ENCODE measurements around the gene GZMM. TPM values are rescaled to one million over a fixed set of nuclear protein-coding genes. Genes with fewer than 3 reads are reported as not detected.

Gene GZMM
- total RNA-seq, 4 donors from 2014 or later: 0.50 to 0.58 TPM; not detected in 2

GRCh38 chr19:581399-582111 is 37.7 kb downstream of the GZMM start:
- Histone ChIP-seq H3K27me3 (peaks cover 0 to 30% (median 0%) of the 10 kb centered on the region in 4 donors), H3K4me3 (no peak overlapping the region), H3K9me3 (no peaks in the 10 kb centered on the region), H3K4me1 (peaks cover 8 to 23% (median 21%) of the 10 kb centered on the region in 4 donors), H3K27ac (replicated peaks in 1 of 4) (no peak overlapping the region), H3K36me3 (peaks cover 34 to 62% (median 56%) of the 10 kb centered on the region in 4 donors)
- 91% methylated on average over 8 of the region's 40 CpGs for WGBS
- no peak for DNase-seq (ENCODE audit: extremely low spot score)
- intact Hi-C loops (cut with DNase I): no loop called here
- TF ChIP-seq EP300 (IDR thresholded peaks at IDR 0.05) (no peak), POLR2AphosphoS5 (IDR thresholded peaks at IDR 0.05) (no peak), POLR2A (IDR thresholded peaks at IDR 0.05; ENCODE audit: low read depth) (no peak)
- TF ChIP-seq, protein P1, sequence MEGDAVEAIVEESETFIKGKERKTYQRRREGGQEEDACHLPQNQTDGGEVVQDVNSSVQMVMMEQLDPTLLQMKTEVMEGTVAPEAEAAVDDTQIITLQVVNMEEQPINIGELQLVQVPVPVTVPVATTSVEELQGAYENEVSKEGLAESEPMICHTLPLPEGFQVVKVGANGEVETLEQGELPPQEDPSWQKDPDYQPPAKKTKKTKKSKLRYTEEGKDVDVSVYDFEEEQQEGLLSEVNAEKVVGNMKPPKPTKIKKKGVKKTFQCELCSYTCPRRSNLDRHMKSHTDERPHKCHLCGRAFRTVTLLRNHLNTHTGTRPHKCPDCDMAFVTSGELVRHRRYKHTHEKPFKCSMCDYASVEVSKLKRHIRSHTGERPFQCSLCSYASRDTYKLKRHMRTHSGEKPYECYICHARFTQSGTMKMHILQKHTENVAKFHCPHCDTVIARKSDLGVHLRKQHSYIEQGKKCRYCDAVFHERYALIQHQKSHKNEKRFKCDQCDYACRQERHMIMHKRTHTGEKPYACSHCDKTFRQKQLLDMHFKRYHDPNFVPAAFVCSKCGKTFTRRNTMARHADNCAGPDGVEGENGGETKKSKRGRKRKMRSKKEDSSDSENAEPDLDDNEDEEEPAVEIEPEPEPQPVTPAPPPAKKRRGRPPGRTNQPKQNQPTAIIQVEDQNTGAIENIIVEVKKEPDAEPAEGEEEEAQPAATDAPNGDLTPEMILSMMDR (IDR thresholded peaks at IDR 0.05): no peak

GRCh38 chr19:582497-583197 is 38.8 kb downstream of the GZMM start:
- no peak overlapping the region for H3K4me3 ChIP-seq
- DNase-seq (ENCODE audit: extremely low spot score): no peak
- H3K36me3 ChIP-seq: peaks cover 34 to 59% (median 53%) of the 10 kb centered on the region in 4 donors
- H3K27me3 ChIP-seq: peaks cover 0 to 41% (median 0%) of the 10 kb centered on the region in 4 donors
- 83% methylated on average over 29 of the region's 31 CpGs for WGBS
- TF ChIP-seq POLR2AphosphoS5 (IDR thresholded peaks at IDR 0.05) (no peak), EP300 (IDR thresholded peaks at IDR 0.05) (no peak), POLR2A (IDR thresholded peaks at IDR 0.05; ENCODE audit: low read depth) (no peak)
- TF ChIP-seq, protein P1 (IDR thresholded peaks at IDR 0.05): no peak
- no peaks in the 10 kb centered on the region for H3K9me3 ChIP-seq
- intact Hi-C loops (cut with DNase I): no loop called here
- peaks cover under 1 to 17% (median 11%) of the 10 kb centered on the region in 4 donors for H3K4me1 ChIP-seq
- no peak overlapping the region for H3K27ac ChIP-seq (replicated peaks in 1 of 4)

GRCh38 chr19:583198-583967 is 39.5 kb downstream of the GZMM start:
- no peak for DNase-seq (ENCODE audit: extremely low spot score)
- WGBS: 88% methylated on average over 12 of the region's 27 CpGs
- intact Hi-C loops (cut with DNase I): no loop called here
- Histone ChIP-seq H3K27ac (replicated peaks in 1 of 4) (no peak overlapping the region), H3K4me1 (peaks cover 8 to 19% (median 13%) of the 10 kb centered on the region in 4 donors), H3K4me3 (no peak overlapping the region), H3K9me3 (no peaks in the 10 kb centered on the region), H3K36me3 (peaks cover 34 to 52% (median 46%) of the 10 kb centered on the region in 4 donors), H3K27me3 (peaks cover 0 to 48% (median 5%) of the 10 kb centered on the region in 4 donors)
- TF ChIP-seq, protein P1 (IDR thresholded peaks at IDR 0.05): no peak
- TF ChIP-seq POLR2A (IDR thresholded peaks at IDR 0.05; ENCODE audit: low read depth): no peak
- TF ChIP-seq POLR2AphosphoS5 (IDR thresholded peaks at IDR 0.05): no peak
- TF ChIP-seq EP300 (IDR thresholded peaks at IDR 0.05): no peak

DNA sequence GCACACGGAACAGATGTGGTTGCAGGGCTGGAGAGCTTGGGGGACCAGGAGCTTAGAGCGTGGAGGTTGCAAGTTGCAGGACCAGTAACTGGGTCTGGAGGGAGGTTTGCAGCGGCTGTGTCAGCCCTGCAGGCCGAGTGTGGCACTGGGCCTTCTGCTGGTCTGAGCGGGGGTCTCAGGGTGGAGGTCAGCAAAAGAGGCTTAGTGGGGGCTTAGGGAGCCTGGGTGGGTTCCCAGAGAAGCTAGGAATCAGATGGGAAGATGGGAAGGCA is 40.1 kb downstream of the GZMM start:
- intact Hi-C loops (cut with DNase I): no loop called here
- WGBS: 72% methylated on average over 5 of the region's 5 CpGs

More for the DNA sequence above, 40.1 kb downstream of the GZMM start:
- H3K27me3 ChIP-seq: peaks cover 0 to 54% (median 10%) of the 10 kb centered on the region in 4 donors
- no peak overlapping the region for H3K27ac ChIP-seq (replicated peaks in 1 of 4)
- no peak overlapping the region for H3K4me3 ChIP-seq
- H3K36me3 ChIP-seq: peaks cover 34 to 50% (median 45%) of the 10 kb centered on the region in 4 donors
- no peak for DNase-seq (ENCODE audit: extremely low spot score)
- H3K9me3 ChIP-seq: no peaks in the 10 kb centered on the region
- peaks cover 11 to 23% (median 18%) of the 10 kb centered on the region in 4 donors for H3K4me1 ChIP-seq
- TF ChIP-seq, protein P1 (IDR thresholded peaks at IDR 0.05): no peak
- TF ChIP-seq POLR2AphosphoS5 (IDR thresholded peaks at IDR 0.05) (no peak), EP300 (IDR thresholded peaks at IDR 0.05) (no peak), POLR2A (IDR thresholded peaks at IDR 0.05; ENCODE audit: low read depth) (no peak)
